ENCODE data around the gene HIF1A. TPM values are rescaled to one million over a fixed set of nuclear protein-coding genes. Genes with fewer than 3 reads are reported as not detected.
"Not testable (repeated sequence)": the region's sequence is repeated elsewhere in the genome, so short reads cannot be mapped to it uniquely, and the experiment has no call there.

The HIF1A gene
- polyA plus RNA-seq, 3 donors from 2014 or later, result 28.7 to 62.2 (median 34.3) TPM

- H3K27ac Mint-ChIP-seq, result peak overlapping the region in 1 of 6 donors; percentile 50
- peaks cover 0 to 7% (median 0%) of the 10 kb centered on the region in 3 donors for H3K27me3 Mint-ChIP-seq (ENCODE audit: low read depth in 3 of 3)
- peaks cover 15 to 43% (median 17%) of the 10 kb centered on the region in 3 donors for H3K36me3 Mint-ChIP-seq
- peaks cover 28 to 38% of the 10 kb centered on the region in 2 donors for H3K4me1 Mint-ChIP-seq
- no peaks in the 10 kb centered on the region for H3K9me3 Mint-ChIP-seq
- H3K4me3 Mint-ChIP-seq, result no peak overlapping the region
- DNase-seq, result no peak
Measured at GRCh38 chr14:61724133-61724532, 28.8 kb downstream of the HIF1A start.

GRCh38 chr14:61726778-61727658 lies 31.7 kb downstream of the HIF1A start:
- peaks cover 15 to 42% (median 18%) of the 10 kb centered on the region in 3 donors for H3K36me3 Mint-ChIP-seq
- DNase-seq, result no peak
- H3K4me3 Mint-ChIP-seq, result no peak overlapping the region
- H3K9me3 Mint-ChIP-seq, result no peaks in the 10 kb centered on the region
- no peak overlapping the region for H3K27ac Mint-ChIP-seq
- H3K4me1 Mint-ChIP-seq, result peaks cover 6 to 11% of the 10 kb centered on the region in 2 donors
- peaks cover 0 to 10% (median 0%) of the 10 kb centered on the region in 3 donors for H3K27me3 Mint-ChIP-seq (ENCODE audit: low read depth in 3 of 3)

GRCh38 chr14:61730756-61731373 lies 35.6 kb downstream of the HIF1A start:
- Mint-ChIP-seq H3K4me3 (no peak overlapping the region), H3K36me3 (peaks cover 18 to 49% (median 27%) of the 10 kb centered on the region in 3 donors), H3K4me1 (no peaks in the 10 kb centered on the region), H3K27me3 (ENCODE audit: low read depth in 3 of 3) (peaks cover 0 to 6% (median 0%) of the 10 kb centered on the region in 3 donors), H3K9me3 (no peaks in the 10 kb centered on the region), H3K27ac (peak overlapping the region in 5 of 6 donors; percentile 5 to 85 (median 49))
- peak; percentile 20 to 32 (median 20) for DNase-seq

- H3K27ac Mint-ChIP-seq, result peak overlapping the region in 1 of 6 donors; percentile 7
- H3K4me3 Mint-ChIP-seq, result no peak overlapping the region
Measured at GRCh38 chr14:61733972-61734371, 38.7 kb downstream of the HIF1A start.

GRCh38 chr14:61736751-61737150 lies 41.4 kb downstream of the HIF1A start:
- Mint-ChIP-seq H3K36me3 (peaks cover 23 to 52% (median 34%) of the 10 kb centered on the region in 3 donors), H3K4me1 (no peaks in the 10 kb centered on the region), H3K9me3 (no peaks in the 10 kb centered on the region), H3K4me3 (no peak overlapping the region), H3K27ac (peak overlapping the region in 1 of 6 donors; percentile 39), H3K27me3 (ENCODE audit: low read depth in 3 of 3) (peaks cover 0 to 2% (median 0%) of the 10 kb centered on the region in 3 donors)
- no peak for DNase-seq

More at GRCh38 chr14:61733972-61734371, 38.7 kb downstream of the HIF1A start:
- no peak for DNase-seq
- H3K27me3 Mint-ChIP-seq (ENCODE audit: low read depth in 3 of 3), result peaks cover 0 to 4% (median 0%) of the 10 kb centered on the region in 3 donors
- H3K9me3 Mint-ChIP-seq, result no peaks in the 10 kb centered on the region
- H3K36me3 Mint-ChIP-seq, result peaks cover 18 to 40% (median 32%) of the 10 kb centered on the region in 3 donors
- H3K4me1 Mint-ChIP-seq, result no peaks in the 10 kb centered on the region

- Mint-ChIP-seq H3K9me3 (no peaks in the 10 kb centered on the region), H3K36me3 (peaks cover 19 to 52% (median 34%) of the 10 kb centered on the region in 3 donors), H3K27ac (no peak overlapping the region), H3K4me3 (no peak overlapping the region), H3K4me1 (no peaks in the 10 kb centered on the region), H3K27me3 (ENCODE audit: low read depth in 3 of 3) (no peaks in the 10 kb centered on the region)
- no peak for DNase-seq
Measured at GRCh38 chr14:61737915-61738314, 42.6 kb downstream of the HIF1A start.

- no peaks in the 10 kb centered on the region for H3K4me1 Mint-ChIP-seq
- no peak overlapping the region for H3K27ac Mint-ChIP-seq
- no peaks in the 10 kb centered on the region for H3K9me3 Mint-ChIP-seq
- H3K4me3 Mint-ChIP-seq, result no peak overlapping the region
- H3K27me3 Mint-ChIP-seq (ENCODE audit: low read depth in 3 of 3), result no peaks in the 10 kb centered on the region
- peaks cover 19 to 47% (median 30%) of the 10 kb centered on the region in 3 donors for H3K36me3 Mint-ChIP-seq
- no peak for DNase-seq
Measured at GRCh38 chr14:61739133-61739532, 43.8 kb downstream of the HIF1A start.

GRCh38 chr14:61742371-61742770 lies 47.1 kb downstream of the HIF1A start:
- peaks cover 17 to 47% (median 24%) of the 10 kb centered on the region in 3 donors for H3K36me3 Mint-ChIP-seq
- H3K4me1 Mint-ChIP-seq, result no peaks in the 10 kb centered on the region
- peaks cover 0 to 2% (median 2%) of the 10 kb centered on the region in 3 donors for H3K27me3 Mint-ChIP-seq (ENCODE audit: low read depth in 3 of 3)
- H3K27ac Mint-ChIP-seq, result no peak overlapping the region
- no peak for DNase-seq
- H3K4me3 Mint-ChIP-seq, result no peak overlapping the region
- H3K9me3 Mint-ChIP-seq, result no peaks in the 10 kb centered on the region

- H3K27ac Mint-ChIP-seq, result no peak overlapping the region
- H3K4me1 Mint-ChIP-seq, result no peaks in the 10 kb centered on the region
Measured at GRCh38 chr14:61744238-61744637, 48.9 kb downstream of the HIF1A start.

GRCh38 chr14:61746346-61746745 lies 51.0 kb downstream of the HIF1A start:
- not testable (repeated sequence) for H3K9me3 Mint-ChIP-seq; DNase-seq; H3K4me3 Mint-ChIP-seq; H3K4me1 Mint-ChIP-seq; H3K27me3 Mint-ChIP-seq (ENCODE audit: low read depth in 3 of 3)
- peaks cover 5 to 32% (median 16%) of the 10 kb centered on the region in 3 donors for H3K36me3 Mint-ChIP-seq
- peak overlapping the region in 3 of 6 donors; percentile 39 to 65 (median 63) for H3K27ac Mint-ChIP-seq

More at GRCh38 chr14:61744238-61744637, 48.9 kb downstream of the HIF1A start:
- no peak for DNase-seq
- H3K9me3 Mint-ChIP-seq, result no peaks in the 10 kb centered on the region
- no peak overlapping the region for H3K4me3 Mint-ChIP-seq
- H3K36me3 Mint-ChIP-seq, result peaks cover 10 to 43% (median 20%) of the 10 kb centered on the region in 3 donors
- H3K27me3 Mint-ChIP-seq (ENCODE audit: low read depth in 3 of 3), result peaks cover 0 to 2% (median 2%) of the 10 kb centered on the region in 3 donors

GRCh38 chr14:61746881-61747280 lies 51.6 kb downstream of the HIF1A start:
- DNase-seq, result no peak
- peak overlapping the region in 3 of 6 donors; percentile 39 to 65 (median 63) for H3K27ac Mint-ChIP-seq
- no peak overlapping the region for H3K4me3 Mint-ChIP-seq
- no peaks in the 10 kb centered on the region for H3K9me3 Mint-ChIP-seq
- H3K27me3 Mint-ChIP-seq (ENCODE audit: low read depth in 3 of 3), result peaks cover 2 to 6% (median 2%) of the 10 kb centered on the region in 3 donors
- H3K36me3 Mint-ChIP-seq, result peaks cover 5 to 28% (median 16%) of the 10 kb centered on the region in 3 donors
- peaks cover 5 to 14% of the 10 kb centered on the region in 2 donors for H3K4me1 Mint-ChIP-seq

GRCh38 chr14:61747342-61747741 lies 52.0 kb downstream of the HIF1A start:
- Mint-ChIP-seq H3K4me3 (no peak overlapping the region), H3K9me3 (no peaks in the 10 kb centered on the region), H3K36me3 (peaks cover 5 to 25% (median 16%) of the 10 kb centered on the region in 3 donors), H3K27ac (peak overlapping the region in 1 of 6 donors; percentile 65), H3K4me1 (peaks cover 5 to 17% of the 10 kb centered on the region in 2 donors), H3K27me3 (ENCODE audit: low read depth in 3 of 3) (peaks cover 2 to 6% (median 2%) of the 10 kb centered on the region in 3 donors)
- no peak for DNase-seq

GRCh38 chr14:61749264-61749663 lies 54.0 kb downstream of the HIF1A start:
- no peak overlapping the region for H3K27ac Mint-ChIP-seq
- no peak for DNase-seq
- no peaks in the 10 kb centered on the region for H3K9me3 Mint-ChIP-seq
- H3K4me1 Mint-ChIP-seq, result peaks cover 5 to 17% of the 10 kb centered on the region in 2 donors
- H3K27me3 Mint-ChIP-seq (ENCODE audit: low read depth in 3 of 3), result peaks cover 2 to 8% (median 2%) of the 10 kb centered on the region in 3 donors
- H3K4me3 Mint-ChIP-seq, result no peak overlapping the region
- peaks cover 5 to 25% (median 16%) of the 10 kb centered on the region in 3 donors for H3K36me3 Mint-ChIP-seq
